OCI-LY7 (cell line): Measurements from ENCODE around the gene CSRP3. TPM values are rescaled to one million over a fixed set of nuclear protein-coding genes. Genes with fewer than 3 reads are reported as not detected.

Experiments
- BruUV-seq: library from RNA; stranded (reverse); fragments of 400-500 nt; replicated peaks from 2 replicates; lab custom pipeline; 2021; lab: Mats Ljungman, UMichigan
- CTCF ChIA-PET: fragments of 300-600 bp; sonication (Branson Sonifier 250); formaldehyde crosslinking; loops from one replicate; lab custom pipeline; 2022; ENCODE audit warnings: antibody characterized with exemption; ENCODE audit not compliant: unreplicated experiment; lab: Charles Lee
- POLR2A ChIA-PET: fragments of 300-600 bp; sonication (Branson Sonifier 250); formaldehyde crosslinking; loops from one replicate; lab custom pipeline; 2022; ENCODE audit warnings: antibody characterized with exemption; lab: Charles Lee
- DNase-seq: peaks from one replicate; pipeline ENCODE4 v3.0.0-alpha.2; 2015; ENCODE audit warnings: low spot score
- H2AFZ ChIP-seq: fragments of 200-600 bp; sonication (generic), shearing (Covaris generic); 2 replicates; pipeline ENCODE4 v1.6.1; 2014; ENCODE audit warnings: mild to moderate bottlenecking, antibody characterized with exemption, low read length, moderate library complexity
- H3K27ac ChIP-seq: fragments of 200-600 bp; sonication (generic); 2 replicates; pipeline ENCODE4 v1.5.1; 2014; ENCODE audit warnings: mixed run types, low read depth, mild to moderate bottlenecking, moderate library complexity, low read length, inconsistent platforms; ENCODE audit not compliant: poor library complexity, severe bottlenecking
- H3K36me3 ChIP-seq: fragments of 200-600 bp; sonication (generic); 2 replicates; pipeline ENCODE4 v1.6.1; 2014; ENCODE audit warnings: mild to moderate bottlenecking, antibody characterized with exemption, low read length, moderate library complexity, mixed read lengths; ENCODE audit not compliant: insufficient read depth
- H3K4me1 ChIP-seq: fragments of 200-600 bp; sonication (generic); 2 replicates; pipeline ENCODE4 v1.5.1; 2014; ENCODE audit warnings: mild to moderate bottlenecking, low read length; ENCODE audit not compliant: insufficient read depth, poor library complexity, severe bottlenecking
- H3K4me2 ChIP-seq: fragments of 200-600 bp; sonication (generic); 2 replicates; pipeline ENCODE4 v1.6.1; 2014; ENCODE audit warnings: mild to moderate bottlenecking, low read length
- H3K4me3 ChIP-seq: fragments of 200-600 bp; sonication (generic); 2 replicates; pipeline ENCODE4 v1.5.1; 2014; ENCODE audit warnings: mild to moderate bottlenecking, low read depth, low read length; ENCODE audit not compliant: poor library complexity, severe bottlenecking
- H3K79me2 ChIP-seq: fragments of 200-600 bp; sonication (generic); 2 replicates; pipeline ENCODE4 v1.6.1; 2016; ENCODE audit warnings: low read depth, mild to moderate bottlenecking, low read length, moderate library complexity, mixed read lengths; ENCODE audit not compliant: insufficient read depth
- H3K9me2 ChIP-seq: fragments of 200-600 bp; sonication (generic); 2 replicates; pipeline ENCODE4 v1.6.1; 2016; ENCODE audit warnings: mild to moderate bottlenecking, low read length, mixed read lengths; ENCODE audit not compliant: insufficient read depth
- H3K9me3 ChIP-seq: fragments of 200-600 bp; sonication (generic); 2 replicates; pipeline ENCODE4 v1.6.1; 2014; ENCODE audit warnings: mild to moderate bottlenecking, mixed run types, low read length, mixed read lengths
- H4K20me1 ChIP-seq: fragments of 200-600 bp; sonication (generic); 2 replicates; pipeline ENCODE4 v1.6.1; 2014; ENCODE audit warnings: mild to moderate bottlenecking, antibody characterized with exemption, low read length, moderate library complexity, mixed read lengths; ENCODE audit not compliant: insufficient read depth
- CTCF ChIP-seq: fragments of 200-600 bp; sonication (generic); conservative IDR thresholded peaks from 2 replicates; pipeline ENCODE4 v1.5.1; 2014; ENCODE audit warnings: mild to moderate bottlenecking, antibody characterized with exemption, low read length, moderate library complexity, mixed read lengths
- EZH2phosphoT487 ChIP-seq: fragments of 200-600 bp; sonication (generic); IDR thresholded peaks from 2 replicates; pipeline ENCODE4 v1.6.1; 2018; ENCODE audit warnings: low read depth, borderline replicate concordance, mild to moderate bottlenecking, mixed run types, antibody characterized with exemption, low read length, moderate library complexity, mixed read lengths
- intact Hi-C: fragments of 100-400 bp; cut with micrococcal nuclease; formaldehyde crosslinking; loops from one replicate; pipeline ENCODE4 v1.10.0; 2022; ENCODE audit not compliant: unreplicated experiment
- total RNA-seq, 2 experiments: library from RNA; depleted of rRNA in 1 of 2; stranded (reverse); fragments of >200 nt in 1 of 2; shearing (Covaris generic) in 1 of 2; gene quantifications; 2 replicates each; pipeline ENCODE4 v1.2.3, GENCODE V29; 2014 to 2022

The CSRP3 gene
- total RNA-seq, 2 experiments from 2014 or later = not detected

GRCh38 chr11:19244084-19244483 lies 42.3 kb upstream of the CSRP3 start:
- ChIA-PET POLR2A (interaction anchor here (0.6 to 1.0 kb wide), 4 partner anchors 14 to 243 kb away, joined by 3 read pairs; no protein-coding TSS in a partner anchor), CTCF (interaction anchor here (1.1 kb wide), 1 partner anchor 166 kb away, joined by 3 read pairs; no protein-coding TSS in a partner anchor)
- H3K4me3 ChIP-seq = no peak overlapping the region
- peaks cover 21% of the 10 kb centered on the region for H3K4me1 ChIP-seq
- no TSS peak for BruUV-seq
- H3K27ac ChIP-seq = no peak overlapping the region
- intact Hi-C loops = loop anchor here (5.0 kb wide), 3 partner anchors 127 to 717 kb away; partner anchors contain the start of genes TSG101 and ZDHHC13
- H3K36me3 ChIP-seq = peaks cover 13% of the 10 kb centered on the region
- H4K20me1 ChIP-seq = 0 out of 2 replicates have a peak, but pooled peaks cover under 1% of the 10 kb centered on the region
- no peaks in the 10 kb centered on the region for H3K9me2 ChIP-seq
- peaks cover 16% of the 10 kb centered on the region for H3K79me2 ChIP-seq
- TF ChIP-seq CTCF (no peak), EZH2phosphoT487 (no peak)
- peak overlapping the region; percentile 90; the same call in 1 of the 2 replicates for H3K4me2 ChIP-seq
- H2AFZ ChIP-seq = no peak overlapping the region
- no peak for DNase-seq
- H3K9me3 ChIP-seq = no peaks in the 10 kb centered on the region

GRCh38 chr11:19243613-19244012 lies 41.8 kb upstream of the CSRP3 start:
- intact Hi-C loops = loop anchor here (5.0 kb wide), 3 partner anchors 126 to 716 kb away; partner anchors contain the start of genes TSG101 and ZDHHC13
- 0 out of 2 replicates have a peak, but pooled peaks cover 3% of the 10 kb centered on the region for H4K20me1 ChIP-seq
- no peak for TF ChIP-seq CTCF
- TF ChIP-seq EZH2phosphoT487 = no peak
- H3K4me3 ChIP-seq = no peak overlapping the region
- H3K9me3 ChIP-seq = no peaks in the 10 kb centered on the region
- peaks cover 26% of the 10 kb centered on the region for H3K4me1 ChIP-seq
- no peak for DNase-seq
- H3K36me3 ChIP-seq = peaks cover 18% of the 10 kb centered on the region
- H3K79me2 ChIP-seq = peaks cover 21% of the 10 kb centered on the region
- peak overlapping the region; percentile 90 for H3K4me2 ChIP-seq
- TSS peak; percentile 52 for BruUV-seq
- ChIA-PET CTCF (no interaction called here), POLR2A (interaction anchor here (0.5 to 1.0 kb wide), 4 partner anchors 14 to 1554 kb away, joined by 3 read pairs; no protein-coding TSS in a partner anchor)
- no peak overlapping the region for H2AFZ ChIP-seq
- H3K27ac ChIP-seq = peak overlapping the region; percentile 90
- no peaks in the 10 kb centered on the region for H3K9me2 ChIP-seq

- Histone ChIP-seq H3K4me2 (peak overlapping the region; percentile 90), H3K9me3 (no peaks in the 10 kb centered on the region), H4K20me1 (0 out of 2 replicates have a peak, but pooled peaks cover 3% of the 10 kb centered on the region), H3K27ac (peak overlapping the region; percentile 90), H3K4me1 (peaks cover 30% of the 10 kb centered on the region), H3K9me2 (no peaks in the 10 kb centered on the region), H3K79me2 (peaks cover 26% of the 10 kb centered on the region), H2AFZ (no peak overlapping the region), H3K36me3 (peaks cover 23% of the 10 kb centered on the region), H3K4me3 (peak overlapping the region; percentile 97)
- peak; percentile 64 for DNase-seq
- ChIA-PET CTCF (no interaction called here), POLR2A (interaction anchor here (0.5 to 0.7 kb wide), 2 partner anchors 25 to 1555 kb away, joined by 3 read pairs; no protein-coding TSS in a partner anchor)
- TF ChIP-seq CTCF = no peak
- TF ChIP-seq EZH2phosphoT487 = no peak
- BruUV-seq = no TSS peak
- intact Hi-C loops = loop anchor here (5.0 kb wide), 3 partner anchors 126 to 716 kb away; partner anchors contain the start of genes TSG101 and ZDHHC13
Measured at GRCh38 chr11:19243143-19243542, 41.4 kb upstream of the CSRP3 start.
